Head of caudate nucleus (tissue), 42 donors: Measurements from ENCODE around the gene PDE4B.

ENCODE experiments used
- DNase-seq, 42 donors: peaks; one replicate each; pipeline versions ENCODE4 v3.0.0 to v3.0.0-alpha.2; 2020 to 2021; ENCODE audit warnings: mixed read lengths in 7 of 42
- intact Hi-C: fragments of 100-400 bp; cut with DNase I; formaldehyde crosslinking; loops from one replicate; pipeline ENCODE4 v1.15.0; 2022

PDE4B gene

DNA sequence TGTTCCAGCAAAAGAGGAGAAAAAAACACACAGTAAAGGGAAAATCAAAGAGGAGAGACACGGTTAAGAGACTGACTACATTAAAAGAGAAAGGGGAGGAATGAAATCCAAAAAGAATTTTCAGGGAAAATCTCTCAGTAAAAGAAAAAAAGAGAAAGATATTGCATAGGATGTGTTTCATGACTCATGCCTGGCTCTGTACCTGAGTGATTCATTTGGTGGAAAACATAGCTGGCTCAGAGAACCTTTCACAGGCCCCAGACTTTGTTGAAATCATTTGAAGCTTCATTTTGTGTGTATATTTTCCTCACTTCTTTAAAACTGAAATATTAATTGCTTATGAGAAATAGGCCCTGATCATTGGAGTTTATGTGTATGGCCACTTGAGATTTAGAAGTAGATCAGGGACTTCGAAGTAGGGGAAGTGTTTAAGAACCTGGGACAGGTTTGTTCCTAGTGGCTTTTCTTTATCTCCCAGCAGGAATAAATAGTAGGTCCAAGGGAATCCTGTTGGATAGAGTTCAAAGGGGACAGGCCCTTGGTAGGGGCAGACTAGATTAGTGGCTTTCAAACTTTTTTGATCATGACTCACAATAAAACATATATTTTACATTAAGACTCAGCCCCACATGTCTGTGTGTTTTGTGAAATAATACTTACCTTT lies 502.1 kb downstream of the PDE4B start:
- intact Hi-C loops: no loop called here
- peak in 9 of 42 donors; percentile 11 to 68 (median 27) for DNase-seq

DNA sequence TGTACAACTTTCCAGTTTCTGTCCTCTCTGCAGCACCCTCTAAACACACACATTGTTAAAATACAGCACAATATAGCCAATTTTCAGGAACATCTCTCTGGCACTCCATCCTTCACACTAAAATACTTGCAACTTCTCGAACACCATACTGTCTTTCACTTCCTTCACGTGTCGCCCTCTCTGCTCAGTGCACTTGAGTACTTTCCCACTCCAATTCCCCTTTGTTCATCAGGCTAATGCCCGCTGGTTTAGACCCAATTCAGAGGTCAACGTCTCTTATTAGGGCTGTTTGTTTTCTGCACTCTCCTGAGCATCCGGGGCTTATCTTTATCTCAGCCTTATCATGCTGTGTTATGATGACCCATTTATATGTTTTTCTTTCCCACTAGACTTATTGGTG lies 503.1 kb downstream of the PDE4B start:
- peak in 1 of 42 donors; percentile 14 for DNase-seq
- intact Hi-C loops: no loop called here

DNA sequence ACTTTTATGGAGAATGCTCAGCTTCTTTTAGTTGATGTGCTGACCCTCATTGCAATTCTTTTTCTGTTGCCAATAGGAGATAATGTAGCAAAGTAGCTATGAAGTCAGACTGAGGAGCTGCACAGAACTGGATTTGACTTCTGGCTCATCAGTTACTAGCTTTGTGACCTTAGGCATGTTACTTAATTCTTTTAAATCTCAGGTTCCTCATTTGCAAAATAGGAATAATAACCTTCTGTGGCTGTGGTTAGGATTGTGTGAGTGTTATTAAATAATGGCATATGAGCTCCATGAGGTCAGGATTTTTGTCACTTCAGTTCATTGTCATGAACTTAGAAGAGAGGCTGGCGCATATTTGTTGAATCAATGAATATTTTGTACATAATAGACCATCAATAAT lies 503.7 kb downstream of the PDE4B start:
- intact Hi-C loops: no loop called here

DNA sequence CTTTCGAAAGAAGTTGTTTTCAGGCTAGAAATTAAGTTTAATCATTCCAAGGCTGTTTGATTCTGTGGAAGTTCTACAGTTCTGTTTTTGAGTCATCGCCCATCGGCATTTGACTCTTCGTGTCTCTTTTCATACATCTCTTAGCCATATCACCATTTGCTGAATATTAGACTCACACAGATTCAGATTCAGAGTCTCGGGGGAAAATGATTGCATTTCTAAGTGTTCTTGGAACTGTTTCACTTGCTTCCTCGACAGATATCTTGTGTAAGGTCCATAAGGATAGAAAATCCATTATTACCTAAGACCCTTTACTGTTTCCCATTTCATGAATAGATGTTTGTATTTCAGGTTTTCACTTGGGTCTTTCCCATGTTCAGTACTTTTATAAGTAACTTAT lies 504.3 kb downstream of the PDE4B start:
- intact Hi-C loops: no loop called here
- no peak for DNase-seq

More for the DNA sequence above, 503.7 kb downstream of the PDE4B start:
- no peak for DNase-seq

DNA sequence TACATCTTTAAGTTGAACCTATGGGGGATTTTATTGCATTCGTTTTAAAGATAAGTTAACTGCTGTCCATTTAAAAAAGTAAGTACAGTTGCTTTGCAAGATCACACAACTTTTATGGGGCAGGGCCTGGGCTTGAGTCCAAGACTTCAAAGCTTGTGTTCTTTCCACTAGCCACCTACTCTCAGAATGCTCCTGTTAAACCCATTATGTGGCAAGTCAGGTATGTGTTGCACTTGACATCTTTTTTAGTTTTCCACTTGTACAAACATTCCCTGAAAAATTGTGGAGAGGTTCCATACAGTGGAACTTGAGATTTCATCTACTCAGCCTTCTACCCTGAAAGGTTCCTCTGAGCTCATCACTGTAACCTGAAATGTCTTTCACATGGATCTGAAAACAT lies 505.8 kb downstream of the PDE4B start:
- no peak for DNase-seq

DNA sequence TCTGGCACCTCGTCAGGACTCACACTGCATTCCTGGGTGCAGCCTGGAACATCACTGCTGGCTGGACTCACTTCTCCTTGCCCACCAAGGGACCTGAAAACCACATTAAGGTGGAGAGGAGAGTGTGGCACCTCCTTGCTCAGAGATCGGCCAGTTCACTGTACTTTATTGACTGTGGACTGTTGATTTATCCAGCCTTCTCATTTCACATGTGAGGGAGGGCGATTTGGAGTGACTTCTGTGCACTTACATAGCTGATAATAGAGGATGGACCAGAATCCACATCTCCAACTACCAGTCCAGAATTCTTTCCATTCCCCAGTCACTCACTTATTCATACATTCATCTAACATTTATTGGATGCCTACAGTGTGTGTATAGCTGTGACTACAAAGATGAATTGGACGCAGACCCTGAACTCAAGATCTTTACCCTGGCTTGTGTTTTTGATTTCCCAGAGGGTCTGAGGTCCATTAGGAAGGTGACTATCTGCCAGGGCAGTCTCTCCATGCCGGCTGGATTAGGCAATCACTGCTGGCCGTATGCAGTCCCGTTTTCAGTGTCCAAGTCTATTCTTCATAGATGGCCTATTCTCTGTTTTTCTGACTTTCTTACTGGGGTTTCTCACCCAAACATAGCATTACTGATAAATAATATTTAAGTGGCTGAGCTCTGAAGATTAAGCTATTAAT lies 507.7 kb downstream of the PDE4B start:
- peak in 2 of 42 donors; percentile 8 to 41 for DNase-seq
- intact Hi-C loops: no loop called here

More for the DNA sequence above, 505.8 kb downstream of the PDE4B start:
- intact Hi-C loops: no loop called here

DNA sequence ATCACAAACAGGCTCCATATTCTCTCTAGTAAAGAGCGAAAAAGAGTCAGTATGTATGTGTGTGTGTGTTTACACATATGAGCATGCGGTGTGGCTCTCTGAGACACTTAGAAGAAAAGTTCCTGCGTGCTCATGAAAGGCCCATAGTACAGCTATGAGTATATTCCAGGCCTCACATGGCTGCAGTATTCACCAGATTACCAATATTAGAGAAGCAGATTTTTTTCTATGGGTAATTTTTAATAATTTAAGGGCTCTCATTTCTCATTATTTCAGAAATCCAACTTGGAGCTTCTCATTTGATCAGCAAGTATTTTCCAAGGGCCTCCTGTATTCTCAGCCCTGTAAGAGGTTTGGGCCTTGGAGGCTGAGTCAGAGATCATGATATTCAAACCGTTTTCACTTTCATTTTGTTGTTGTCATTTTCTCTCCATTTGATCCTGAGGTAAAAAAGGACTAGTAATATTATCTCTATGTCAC lies 508.3 kb downstream of the PDE4B start:
- intact Hi-C loops: no loop called here
- no peak for DNase-seq

DNA sequence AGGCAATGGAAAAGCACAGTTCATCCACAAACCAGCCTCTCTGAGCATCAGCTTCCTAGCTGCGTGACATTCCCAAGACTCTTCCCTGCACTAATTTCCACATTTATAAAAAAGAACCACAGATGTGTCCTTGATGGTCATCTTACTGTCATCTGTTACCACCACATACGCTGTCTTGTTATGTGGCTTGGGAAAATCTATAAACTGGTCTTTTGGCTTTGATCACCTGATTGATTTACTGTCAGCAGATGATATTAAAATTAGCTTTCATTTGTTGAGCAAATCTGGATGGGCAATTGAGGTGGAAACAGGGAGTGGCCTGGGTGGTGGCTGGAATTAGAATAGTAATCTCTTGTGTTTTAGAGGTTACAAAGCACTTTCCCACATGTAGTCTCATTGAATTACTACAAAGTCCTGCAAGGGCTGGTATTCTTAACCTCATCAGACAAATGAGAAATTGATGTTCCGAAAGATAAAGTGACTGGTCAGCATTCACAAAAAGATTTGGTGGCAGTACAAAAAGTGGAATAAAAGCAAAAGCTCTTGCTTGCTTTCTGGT lies 509.6 kb downstream of the PDE4B start:
- DNase-seq: no peak

DNA sequence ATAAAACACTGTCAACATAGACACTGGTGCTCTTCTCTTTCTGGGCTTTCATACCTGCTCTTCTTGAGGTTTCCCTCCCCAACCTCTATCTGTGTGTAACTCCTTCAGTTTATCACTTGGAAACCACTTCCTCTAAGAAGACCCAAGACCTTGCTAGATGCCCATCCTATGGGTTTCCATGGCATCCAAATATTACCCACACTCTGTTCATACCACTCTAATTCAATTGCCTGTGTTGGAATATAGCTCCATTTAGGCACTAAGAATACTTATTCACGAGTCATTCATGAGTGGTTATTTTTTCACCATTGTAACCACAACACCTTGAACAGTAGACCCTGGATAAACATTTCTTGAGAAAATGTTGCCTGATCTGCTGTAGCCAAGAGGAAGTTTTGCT lies 510.1 kb downstream of the PDE4B start:
- DNase-seq: no peak
- intact Hi-C loops: no loop called here

More for the DNA sequence above, 509.6 kb downstream of the PDE4B start:
- intact Hi-C loops: no loop called here

DNA sequence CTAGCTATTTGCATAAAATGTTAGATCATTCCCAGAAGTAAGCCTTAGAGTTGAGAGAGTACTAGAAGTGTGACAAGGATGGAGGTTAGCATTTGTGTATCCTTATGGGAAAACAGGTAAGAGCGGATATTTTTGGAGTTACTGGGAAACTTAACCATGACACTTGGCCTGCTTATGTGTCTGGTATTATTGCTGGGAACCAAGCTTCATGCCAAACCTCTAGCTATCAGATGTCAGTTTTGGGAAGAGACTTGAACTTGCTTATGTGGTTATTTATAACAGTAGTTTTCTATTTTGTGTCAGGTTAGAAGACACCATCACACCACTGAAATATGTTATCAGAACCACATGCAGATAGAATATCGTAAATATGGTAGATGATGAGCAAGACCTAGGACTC lies 511.0 kb downstream of the PDE4B start:
- intact Hi-C loops: no loop called here
- DNase-seq: no peak

DNA sequence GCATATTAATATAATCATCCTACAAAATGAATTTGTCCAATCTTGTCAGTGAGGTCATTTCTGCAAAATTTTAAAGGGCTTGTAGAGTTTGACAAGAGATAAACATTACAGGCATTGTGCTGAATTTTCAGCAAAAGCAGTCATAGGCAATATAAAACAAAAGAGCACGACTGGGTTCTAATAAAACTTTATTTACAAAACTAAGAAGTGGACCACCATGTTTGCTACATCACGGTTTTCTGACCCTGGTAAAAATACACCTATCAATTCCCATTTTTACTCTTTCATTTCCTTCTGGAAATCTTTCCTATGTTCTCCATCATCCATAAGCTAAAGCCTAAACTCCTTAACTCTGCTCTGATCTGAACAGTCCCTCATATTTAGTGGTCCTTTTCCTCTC lies 511.4 kb downstream of the PDE4B start:
- intact Hi-C loops: no loop called here
- no peak for DNase-seq

DNA sequence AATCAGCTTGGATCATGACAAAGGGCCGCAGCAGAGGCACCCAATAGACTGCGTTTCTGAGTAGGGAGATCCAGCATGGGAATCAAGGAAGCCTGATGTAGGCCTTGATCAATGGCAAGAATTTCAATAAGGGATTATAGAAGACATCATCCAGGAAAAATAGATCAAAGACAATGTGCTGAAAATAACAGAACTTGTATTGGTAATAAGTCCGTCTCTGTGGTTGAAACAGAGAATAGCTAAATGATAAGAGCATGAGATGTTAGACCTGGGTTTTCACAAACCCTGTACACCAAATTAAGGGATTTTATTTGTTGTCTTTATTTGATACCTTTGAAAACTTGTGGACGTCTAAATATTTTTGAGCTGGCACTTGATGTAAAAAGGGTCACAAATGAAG lies 513.2 kb downstream of the PDE4B start:
- DNase-seq: no peak
- intact Hi-C loops: no loop called here

DNA sequence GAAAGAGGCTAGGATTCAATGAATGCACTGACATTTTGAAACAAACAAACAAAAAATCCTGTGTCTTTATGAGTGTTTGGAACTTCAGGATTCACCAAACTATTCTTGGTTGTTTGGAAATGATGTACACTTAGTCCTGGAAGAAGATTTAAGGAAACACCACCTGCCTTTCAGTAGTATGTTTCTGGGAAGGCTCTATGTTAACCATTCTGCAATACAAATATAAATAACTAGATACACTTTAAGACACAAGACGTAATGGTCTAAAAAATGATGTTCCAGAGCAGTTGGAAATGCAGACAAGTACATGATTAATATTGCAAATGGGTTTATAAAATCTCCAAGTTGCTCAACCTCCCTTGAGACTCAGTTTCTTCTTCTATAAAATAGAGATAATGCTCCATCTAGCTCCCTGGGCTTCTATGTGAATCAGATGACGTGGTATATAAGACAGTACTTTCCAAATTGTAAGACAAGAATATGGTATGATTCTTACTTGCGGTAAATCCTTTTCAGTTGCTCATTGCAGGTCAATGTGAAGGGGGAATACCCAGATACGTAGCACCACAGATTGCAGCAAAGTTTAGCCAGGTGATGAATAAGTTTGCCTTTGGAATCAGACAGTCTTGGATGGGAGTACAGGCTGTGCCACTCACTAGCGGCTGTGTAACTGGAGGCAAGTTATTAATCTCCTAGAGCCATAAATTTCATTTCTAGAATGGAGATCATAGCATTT lies 516.5 kb downstream of the PDE4B start:
- intact Hi-C loops: no loop called here
- no peak for DNase-seq

DNA sequence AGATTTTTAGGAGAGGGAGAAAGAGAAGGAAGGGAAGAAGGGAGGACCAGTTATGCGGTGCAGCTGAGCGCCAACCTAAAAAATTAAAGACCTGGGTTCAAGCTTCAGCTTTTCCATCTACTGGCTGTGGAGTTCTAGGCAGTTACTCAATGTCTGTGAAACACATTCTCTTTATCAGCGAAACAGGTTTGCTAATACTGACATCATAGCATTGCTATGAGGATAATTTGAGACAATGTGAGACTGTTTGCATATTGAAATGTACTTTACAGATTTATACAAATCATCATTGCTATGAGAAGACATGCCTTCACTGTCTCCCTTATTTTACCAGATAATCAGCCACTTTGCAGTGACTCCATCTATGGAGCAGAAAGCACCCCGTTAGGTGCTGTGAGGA lies 518.4 kb downstream of the PDE4B start:
- intact Hi-C loops: no loop called here
- no peak for DNase-seq

DNA sequence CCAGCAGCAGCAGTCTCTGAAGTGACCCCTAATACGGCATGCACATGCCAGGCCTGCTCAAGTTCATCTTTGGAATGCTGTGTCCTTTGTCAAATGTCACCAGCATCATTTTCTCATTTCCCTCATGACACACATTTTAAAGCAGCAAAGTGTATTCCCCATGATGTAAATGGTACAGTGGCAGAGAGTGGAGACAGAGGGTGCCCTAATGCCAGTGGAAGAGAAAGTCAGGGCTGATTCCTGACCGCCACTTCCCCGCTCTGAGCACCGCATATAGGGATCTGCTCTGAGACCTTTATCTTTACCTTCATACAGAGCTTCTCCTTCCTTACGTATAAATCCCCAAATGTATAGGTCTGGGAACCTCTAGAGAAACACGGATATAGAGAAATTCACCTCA lies 518.9 kb downstream of the PDE4B start:
- intact Hi-C loops: no loop called here

DNA sequence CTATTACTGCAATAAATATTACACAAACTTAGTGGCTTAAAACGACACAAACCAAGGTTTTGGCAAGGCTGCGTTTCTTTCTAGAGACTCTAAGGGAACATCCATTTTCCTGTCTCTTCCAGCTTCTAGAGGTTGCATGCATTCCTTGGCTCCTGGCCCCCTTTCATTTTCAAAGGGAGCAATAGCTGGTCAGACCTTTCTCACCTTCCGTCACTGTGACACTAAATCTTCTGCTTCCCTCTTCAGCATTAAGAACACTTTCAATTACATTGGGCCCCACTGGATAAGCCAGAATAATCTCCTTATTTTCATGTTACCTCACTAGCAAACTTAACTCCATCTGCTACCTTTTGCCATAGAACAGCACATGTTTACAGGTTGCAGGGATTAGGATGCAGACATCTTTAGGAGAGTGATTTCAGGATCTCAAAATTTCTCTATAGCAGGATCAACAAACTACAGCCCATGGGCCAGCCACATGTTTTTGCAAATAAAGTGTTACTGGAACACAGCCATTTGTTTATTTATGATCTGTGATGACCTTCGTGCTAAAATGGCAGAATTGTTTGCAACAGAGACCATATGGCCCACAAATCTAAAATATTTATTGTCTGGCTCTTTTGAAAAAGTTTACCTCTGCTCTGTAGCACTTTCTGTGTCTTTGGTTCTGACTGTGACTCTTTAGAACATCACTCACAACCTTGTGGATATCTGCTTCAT lies 519.7 kb downstream of the PDE4B start:
- intact Hi-C loops: no loop called here

More for the DNA sequence above, 518.9 kb downstream of the PDE4B start:
- DNase-seq: no peak

DNA sequence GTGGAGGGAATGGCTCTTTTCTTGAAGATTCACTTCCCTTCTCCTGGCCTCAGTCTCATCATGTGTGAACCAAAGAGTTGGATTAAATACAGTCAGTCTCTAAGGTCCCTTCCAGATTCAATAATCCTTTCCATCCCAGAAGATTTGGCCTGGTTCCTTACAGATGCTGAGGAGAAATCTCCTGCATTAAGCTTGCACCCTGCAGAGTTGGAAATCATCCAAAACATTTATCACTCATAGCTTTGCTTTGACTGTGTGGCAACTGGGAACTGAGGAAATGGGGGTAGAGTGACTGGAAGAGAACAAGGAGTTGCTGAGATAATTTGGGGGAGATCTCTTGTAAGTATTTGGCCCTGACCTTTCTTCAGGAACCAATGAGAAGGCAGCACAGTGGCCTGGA lies 520.7 kb downstream of the PDE4B start:
- intact Hi-C loops: no loop called here
- DNase-seq: no peak

More for the DNA sequence above, 519.7 kb downstream of the PDE4B start:
- DNase-seq: no peak

DNA sequence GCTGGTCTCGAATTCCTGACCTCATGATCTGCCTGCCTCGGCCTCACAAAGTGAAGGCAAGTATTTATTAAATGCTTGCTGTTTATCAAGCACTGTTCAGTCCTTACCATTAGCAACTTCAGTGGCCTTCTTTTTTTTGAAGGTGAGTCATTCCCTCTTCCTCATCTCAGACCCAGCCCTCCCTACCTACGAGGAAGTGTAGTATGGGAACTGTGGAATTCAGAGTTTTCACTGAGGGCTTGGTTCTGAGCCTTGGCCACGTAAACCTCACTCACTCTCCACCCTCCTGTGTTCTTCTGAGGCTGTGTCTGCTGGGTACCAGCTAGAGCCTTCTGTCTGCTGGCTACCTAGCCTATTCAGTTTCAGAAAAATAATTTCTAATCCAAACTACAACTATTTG lies 523.0 kb downstream of the PDE4B start:
- intact Hi-C loops: no loop called here

More for the DNA sequence above, 523.0 kb downstream of the PDE4B start:
- DNase-seq: no peak
